Anterior cingulate cortex (tissue), 58 donors: ENCODE results near the gene CCT2.

ENCODE experiments used
- DNase-seq, 58 donors: peaks; one replicate each; lab custom pipeline; 2025; lab: John Stamatoyannopoulos, UW

The CCT2 gene

GRCh38 chr12:69639400-69640016 is 54.2 kb downstream of the CCT2 start:
- DNase-seq, result peak in 28 of 58 donors; percentile 2 to 50 (median 10)

GRCh38 chr12:69641546-69641945 is 56.3 kb downstream of the CCT2 start:
- DNase-seq, result no peak

GRCh38 chr12:69642531-69642930 is 57.3 kb downstream of the CCT2 start:
- DNase-seq, result no peak

- no peak for DNase-seq
Measured at GRCh38 chr12:69644511-69644910, 59.3 kb downstream of the CCT2 start.

- no peak for DNase-seq
Measured at GRCh38 chr12:69645031-69645430, 59.8 kb downstream of the CCT2 start.

GRCh38 chr12:69647178-69647577 is 61.9 kb downstream of the CCT2 start:
- DNase-seq, result no peak

GRCh38 chr12:69648476-69648875 is 63.2 kb downstream of the CCT2 start:
- DNase-seq, result no peak

GRCh38 chr12:69649529-69649928 is 64.3 kb downstream of the CCT2 start:
- DNase-seq, result no peak
